Tibial artery (tissue), 4 donors: ENCODE results near the gene SORCS1.

Experiments
- DNase-seq, 2 donors: peaks; one replicate each; pipeline ENCODE4 v3.0.0-alpha.2; 2019
- H3K27ac ChIP-seq, 2 donors: fragments of 200-600 bp; sonication (generic) in 1 of 2; 1 replicate in 1 of 2; 2 replicates in 1 of 2; pipeline ENCODE4 v1.5.1; 2018 to 2019; ENCODE audit warnings: mild to moderate bottlenecking in 1 of 2
- H3K27me3 ChIP-seq, 2 donors: fragments of 200-600 bp; sonication (generic) in 1 of 2; one replicate each; pipeline versions ENCODE4 v1.5.1 to v1.6.0; 2016 to 2019
- H3K36me3 ChIP-seq, 3 donors: fragments of 200-600 bp; sonication (generic) in 2 of 3; one replicate each; pipeline ENCODE4 v1.5.1; 2016 to 2019; ENCODE audit warnings: mild to moderate bottlenecking in 2 of 3
- H3K4me1 ChIP-seq, 4 donors: fragments of 200-600 bp; sonication (generic) in 2 of 4; 1 replicate in 3 of 4; 2 replicates in 1 of 4; pipeline ENCODE4 v1.5.1; 2016 to 2019
- H3K4me3 ChIP-seq, 2 donors: fragments of 200-600 bp; sonication (generic) in 1 of 2; 1 replicate in 1 of 2; 2 replicates in 1 of 2; pipeline ENCODE4 v1.5.1; 2018 to 2019; ENCODE audit warnings: mild to moderate bottlenecking in 2 of 2
- H3K9me3 ChIP-seq, 3 donors: fragments of 200-600 bp; sonication (generic) in 1 of 3; one replicate each; pipeline ENCODE4 v1.5.1; 2016 to 2019
- intact Hi-C: fragments of 100-400 bp; cut with DNase I; formaldehyde crosslinking; loops from one replicate; pipeline ENCODE4 v1.15.0; 2023; ENCODE audit warnings: low total_unique reads
- TF ChIP-seq, protein P1 (sequence below), 2 experiments: fragments of 200-600 bp in 1 of 2; fragments of 450-650 bp in 1 of 2; IDR thresholded peaks; one replicate each; pipeline ENCODE4 v1.5.1; 2017 to 2019; ENCODE audit warnings: antibody characterized with exemption in 2 of 2, mild to moderate bottlenecking in 1 of 2, moderate library complexity in 1 of 2

SORCS1 gene

DNA sequence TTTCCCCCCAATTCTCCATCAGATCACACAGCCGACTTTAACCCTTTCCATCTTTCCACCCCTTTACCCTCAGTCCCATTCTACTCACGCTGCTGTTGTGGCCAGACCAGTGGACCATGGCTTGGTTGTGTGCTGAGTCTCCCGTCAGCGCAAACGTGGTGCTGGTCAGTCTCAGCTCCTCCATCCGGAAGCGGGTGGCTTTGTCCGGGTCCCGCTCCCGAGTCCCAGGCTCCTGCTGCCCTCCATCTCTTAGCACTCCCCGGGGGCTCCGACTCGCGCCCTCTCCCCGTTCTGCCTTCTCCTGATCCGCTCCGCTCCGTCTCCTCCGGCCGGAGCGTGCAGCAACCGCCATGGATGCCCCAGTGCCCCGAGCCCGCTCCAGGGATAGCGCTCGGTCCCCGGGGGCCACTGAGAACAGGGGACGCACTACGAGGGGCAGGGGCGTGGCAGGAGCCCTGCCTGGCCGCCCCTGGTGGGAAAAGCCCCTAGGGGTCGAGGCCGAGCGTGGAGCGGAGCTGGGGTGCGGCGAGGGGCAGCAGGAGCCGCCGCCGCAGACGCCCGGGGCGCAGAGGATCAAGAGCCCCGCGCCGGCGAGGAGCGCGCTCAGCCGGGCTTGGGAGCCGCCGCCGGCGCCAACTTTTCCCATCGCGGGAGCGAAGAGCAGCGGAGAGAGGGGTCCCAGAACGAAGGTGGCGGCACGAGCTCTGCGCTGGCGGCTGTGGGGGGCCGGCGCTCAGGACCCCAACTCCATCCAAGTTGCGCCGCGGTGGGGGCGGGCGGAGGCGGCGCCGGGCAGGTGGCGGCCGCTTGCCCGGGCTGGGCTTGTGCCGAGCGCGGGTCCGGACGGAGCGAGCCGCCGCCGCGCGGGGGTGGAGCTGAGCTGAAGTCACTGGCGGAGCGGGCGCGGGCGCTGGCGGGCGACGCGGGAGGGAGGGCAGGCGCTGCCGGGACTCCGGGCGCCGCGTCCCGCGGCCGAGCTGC, at the start of gene SORCS1:
Gene SORCS1, minus strand, starts transcription at position 826 of the 981 bp plus-strand sequence.
- intact Hi-C loops = no loop called here
- no peak for DNase-seq
- Histone ChIP-seq H3K4me3 (peak within 1 kb of the TSS; percentile 6 to 29), H3K27me3 (peaks cover 0 to 38% of the 10 kb centered on the region in 2 donors), H3K36me3 (no peaks in the 10 kb centered on the region), H3K4me1 (peaks cover 0 to 10% (median 0%) of the 10 kb centered on the region in 4 donors), H3K27ac (no peak within 1 kb of the TSS), H3K9me3 (no peaks in the 10 kb centered on the region)
- TF ChIP-seq, protein P1, sequence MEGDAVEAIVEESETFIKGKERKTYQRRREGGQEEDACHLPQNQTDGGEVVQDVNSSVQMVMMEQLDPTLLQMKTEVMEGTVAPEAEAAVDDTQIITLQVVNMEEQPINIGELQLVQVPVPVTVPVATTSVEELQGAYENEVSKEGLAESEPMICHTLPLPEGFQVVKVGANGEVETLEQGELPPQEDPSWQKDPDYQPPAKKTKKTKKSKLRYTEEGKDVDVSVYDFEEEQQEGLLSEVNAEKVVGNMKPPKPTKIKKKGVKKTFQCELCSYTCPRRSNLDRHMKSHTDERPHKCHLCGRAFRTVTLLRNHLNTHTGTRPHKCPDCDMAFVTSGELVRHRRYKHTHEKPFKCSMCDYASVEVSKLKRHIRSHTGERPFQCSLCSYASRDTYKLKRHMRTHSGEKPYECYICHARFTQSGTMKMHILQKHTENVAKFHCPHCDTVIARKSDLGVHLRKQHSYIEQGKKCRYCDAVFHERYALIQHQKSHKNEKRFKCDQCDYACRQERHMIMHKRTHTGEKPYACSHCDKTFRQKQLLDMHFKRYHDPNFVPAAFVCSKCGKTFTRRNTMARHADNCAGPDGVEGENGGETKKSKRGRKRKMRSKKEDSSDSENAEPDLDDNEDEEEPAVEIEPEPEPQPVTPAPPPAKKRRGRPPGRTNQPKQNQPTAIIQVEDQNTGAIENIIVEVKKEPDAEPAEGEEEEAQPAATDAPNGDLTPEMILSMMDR (IDR thresholded peaks at IDR 0.05) = no peak

DNA sequence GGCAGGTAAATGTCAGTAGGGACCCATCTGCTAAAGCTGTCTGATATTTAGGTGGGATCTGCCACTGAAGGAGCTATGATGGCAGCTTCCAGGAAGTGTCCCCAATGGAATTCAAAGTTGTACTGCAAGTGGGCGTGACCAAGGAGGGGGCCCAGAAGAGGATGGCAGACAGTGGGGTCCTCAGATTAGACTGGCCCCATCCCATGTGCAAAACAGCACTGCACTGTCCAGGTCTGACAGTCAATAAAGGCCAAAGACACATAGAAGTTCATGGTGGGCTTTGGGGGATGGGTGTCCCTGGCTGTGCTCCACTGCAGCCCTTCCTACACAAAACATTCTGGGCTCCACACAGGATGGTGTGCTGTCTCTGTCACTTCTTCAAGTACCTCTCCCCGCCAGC, 49.8 kb upstream of the SORCS1 start:
- no peaks in the 10 kb centered on the region for H3K9me3 ChIP-seq
- no peak overlapping the region for H3K27ac ChIP-seq
- H3K27me3 ChIP-seq = no peaks in the 10 kb centered on the region
- H3K4me1 ChIP-seq = no peaks in the 10 kb centered on the region
- no peak overlapping the region for H3K4me3 ChIP-seq
- TF ChIP-seq, protein P1 (IDR thresholded peaks at IDR 0.05) = no peak
- intact Hi-C loops = no loop called here
- no peak for DNase-seq
- no peaks in the 10 kb centered on the region for H3K36me3 ChIP-seq

DNA sequence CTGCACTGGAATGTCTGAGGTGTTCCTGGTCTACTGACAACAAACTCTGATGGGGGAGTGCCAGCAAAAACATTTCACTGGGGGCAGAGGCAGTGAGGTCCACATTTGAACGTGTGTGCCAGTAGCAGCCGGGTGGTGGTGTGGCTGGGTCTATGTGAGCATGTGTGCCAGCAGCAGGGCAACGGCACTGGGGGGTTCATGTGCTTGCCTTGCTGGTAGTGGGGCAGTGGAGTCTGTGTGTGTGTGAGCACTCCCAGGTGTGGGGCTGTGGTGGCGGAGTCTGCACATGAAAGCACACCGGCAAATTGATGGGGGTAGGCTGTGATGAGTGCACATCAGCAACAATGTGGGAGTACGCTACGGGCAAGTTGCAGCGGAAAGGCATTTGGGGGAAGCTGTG, 49.4 kb upstream of the SORCS1 start:
- Histone ChIP-seq H3K27ac (no peak overlapping the region), H3K27me3 (no peaks in the 10 kb centered on the region), H3K36me3 (no peaks in the 10 kb centered on the region), H3K4me1 (no peaks in the 10 kb centered on the region), H3K9me3 (no peaks in the 10 kb centered on the region), H3K4me3 (no peak overlapping the region)
- no peak for DNase-seq
- TF ChIP-seq, protein P1 (IDR thresholded peaks at IDR 0.05) = no peak
- intact Hi-C loops = no loop called here

DNA sequence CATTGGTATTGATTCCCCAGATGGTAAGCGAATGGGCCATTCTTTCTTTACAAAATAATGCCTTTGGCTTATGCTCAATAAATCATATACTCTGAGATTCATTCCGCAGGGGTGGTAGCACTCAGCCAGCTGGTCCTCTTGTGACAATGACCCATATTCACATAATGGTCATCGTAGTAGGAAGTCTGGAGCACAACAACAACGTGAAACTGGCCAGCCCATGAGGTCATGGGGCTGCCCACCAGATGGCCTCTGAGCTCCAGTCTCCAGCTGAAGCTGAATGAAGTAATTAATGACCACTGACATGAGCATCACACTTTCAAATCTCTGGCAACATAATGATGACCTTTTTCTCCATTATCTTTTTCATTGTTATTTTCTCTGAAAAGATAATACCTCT, 42.3 kb upstream of the SORCS1 start:
- TF ChIP-seq, protein P1 (IDR thresholded peaks at IDR 0.05) = no peak
- no peaks in the 10 kb centered on the region for H3K27me3 ChIP-seq
- H3K9me3 ChIP-seq = peaks cover 0 to 5% (median 0%) of the 10 kb centered on the region in 3 donors
- no peak overlapping the region for H3K27ac ChIP-seq
- H3K4me1 ChIP-seq = no peaks in the 10 kb centered on the region
- no peaks in the 10 kb centered on the region for H3K36me3 ChIP-seq
- intact Hi-C loops = no loop called here
- no peak overlapping the region for H3K4me3 ChIP-seq
- no peak for DNase-seq

DNA sequence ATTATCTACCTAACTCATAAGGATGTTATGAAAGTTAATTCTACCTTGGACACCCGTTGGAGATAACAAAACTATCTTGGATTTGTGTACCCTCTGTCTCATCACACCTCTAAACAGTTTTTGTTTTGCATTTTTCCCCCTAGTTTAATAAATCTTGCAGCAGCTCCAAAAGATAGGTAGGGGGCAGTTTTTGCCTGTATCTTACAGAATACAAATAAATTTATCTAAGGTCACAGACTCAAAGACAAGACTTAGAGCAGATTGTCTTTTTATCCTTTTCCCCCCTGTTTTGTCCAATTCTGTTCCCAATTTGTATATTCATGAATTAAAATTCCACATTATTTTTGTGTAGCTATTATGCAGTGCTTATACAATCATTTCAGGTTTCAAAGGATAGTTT, 5.0 kb upstream of the SORCS1 start:
- no peaks in the 10 kb centered on the region for H3K9me3 ChIP-seq
- TF ChIP-seq, protein P1 (IDR thresholded peaks at IDR 0.05) = no peak
- intact Hi-C loops = no loop called here
- H3K4me1 ChIP-seq = peaks cover 0 to 4% (median 0%) of the 10 kb centered on the region in 4 donors
- H3K4me3 ChIP-seq = no peak overlapping the region
- H3K36me3 ChIP-seq = no peaks in the 10 kb centered on the region
- DNase-seq = no peak
- peaks cover 0 to 17% of the 10 kb centered on the region in 2 donors for H3K27me3 ChIP-seq
- no peak overlapping the region for H3K27ac ChIP-seq
